MM.1S (cell line): Measurements from ENCODE around the gene SLC29A1.

Experiments
- DNase-seq: peaks from one replicate; pipeline ENCODE4 v3.0.0-alpha.2; 2015
- H2AFZ ChIP-seq: fragments of 300-600 bp; sonication (generic); 2 replicates; pipeline ENCODE4 v1.6.0; 2016; ENCODE audit warnings: antibody characterized with exemption, low read length
- H3F3A ChIP-seq: fragments of 300-600 bp; sonication (generic); 2 replicates; pipeline ENCODE4 v1.6.1; 2016; ENCODE audit warnings: mild to moderate bottlenecking, antibody characterized with exemption, low read length, moderate library complexity, mixed read lengths; ENCODE audit not compliant: insufficient read depth
- H3K27ac ChIP-seq: fragments of 300-600 bp; sonication (generic); 2 replicates; pipeline ENCODE4 v1.5.1; 2016; ENCODE audit warnings: mild to moderate bottlenecking, low read length
- H3K27me3 ChIP-seq: fragments of 300-600 bp; sonication (generic); replicated peaks from 2 replicates; pipeline ENCODE4 v1.6.0; 2016; ENCODE audit warnings: low read length; ENCODE audit not compliant: insufficient read depth
- H3K36me3 ChIP-seq: fragments of 300-600 bp; sonication (generic); replicated peaks from 2 replicates; pipeline ENCODE4 v1.6.1; 2016; ENCODE audit warnings: mild to moderate bottlenecking, low read length, mixed read lengths; ENCODE audit not compliant: insufficient read depth
- H3K4me1 ChIP-seq: fragments of 300-600 bp; sonication (generic); 2 replicates; pipeline ENCODE4 v1.6.1; 2016; ENCODE audit warnings: low read length, mixed read lengths
- H3K4me2 ChIP-seq: fragments of 300-600 bp; sonication (generic); 2 replicates; pipeline ENCODE4 v1.6.0; 2016; ENCODE audit warnings: low read depth, low read length
- H3K4me3 ChIP-seq: fragments of 300-600 bp; sonication (generic); 2 replicates; pipeline ENCODE4 v1.5.1; 2016; ENCODE audit warnings: low read length, mixed read lengths
- H3K79me2 ChIP-seq: fragments of 300-600 bp; sonication (generic); 2 replicates; pipeline ENCODE4 v1.6.1; 2016; ENCODE audit warnings: mixed run types, low read length, mixed read lengths
- H3K9ac ChIP-seq: fragments of 300-600 bp; sonication (generic); 2 replicates; pipeline ENCODE4 v1.6.1; 2016; ENCODE audit warnings: low read length, mixed read lengths
- H3K9me2 ChIP-seq: fragments of 300-600 bp; sonication (generic); replicated peaks from 2 replicates; pipeline ENCODE4 v1.6.1; 2016; ENCODE audit warnings: mild to moderate bottlenecking, low read length, mixed read lengths; ENCODE audit not compliant: insufficient read depth
- H3K9me3 ChIP-seq: fragments of 300-600 bp; sonication (generic); replicated peaks from 2 replicates; pipeline ENCODE4 v1.6.1; 2016; ENCODE audit warnings: mild to moderate bottlenecking, low read length, mixed read lengths; ENCODE audit not compliant: insufficient read depth
- H4K20me1 ChIP-seq: fragments of 300-600 bp; sonication (generic); 2 replicates; pipeline ENCODE4 v1.6.1; 2016; ENCODE audit warnings: mild to moderate bottlenecking, low read length, moderate library complexity, mixed read lengths; ENCODE audit not compliant: insufficient read depth
- CTCF ChIP-seq: fragments of 300-600 bp; sonication (generic); IDR thresholded peaks from 2 replicates; pipeline ENCODE4 v1.5.1; 2016; ENCODE audit warnings: antibody characterized with exemption, low read length, mixed read lengths
- EZH2 ChIP-seq: fragments of 300-600 bp; sonication (generic); optimal IDR thresholded peaks from 2 replicates; pipeline ENCODE3; 2017; ENCODE audit warnings: low read depth, mild to moderate bottlenecking, antibody characterized with exemption, low read length, mixed read lengths
- EZH2phosphoT487 ChIP-seq: fragments of 300-600 bp; sonication (generic); IDR thresholded peaks from 2 replicates; pipeline ENCODE4 v1.6.1; 2018; ENCODE audit warnings: antibody characterized with exemption, low read length

SLC29A1 gene

DNA sequence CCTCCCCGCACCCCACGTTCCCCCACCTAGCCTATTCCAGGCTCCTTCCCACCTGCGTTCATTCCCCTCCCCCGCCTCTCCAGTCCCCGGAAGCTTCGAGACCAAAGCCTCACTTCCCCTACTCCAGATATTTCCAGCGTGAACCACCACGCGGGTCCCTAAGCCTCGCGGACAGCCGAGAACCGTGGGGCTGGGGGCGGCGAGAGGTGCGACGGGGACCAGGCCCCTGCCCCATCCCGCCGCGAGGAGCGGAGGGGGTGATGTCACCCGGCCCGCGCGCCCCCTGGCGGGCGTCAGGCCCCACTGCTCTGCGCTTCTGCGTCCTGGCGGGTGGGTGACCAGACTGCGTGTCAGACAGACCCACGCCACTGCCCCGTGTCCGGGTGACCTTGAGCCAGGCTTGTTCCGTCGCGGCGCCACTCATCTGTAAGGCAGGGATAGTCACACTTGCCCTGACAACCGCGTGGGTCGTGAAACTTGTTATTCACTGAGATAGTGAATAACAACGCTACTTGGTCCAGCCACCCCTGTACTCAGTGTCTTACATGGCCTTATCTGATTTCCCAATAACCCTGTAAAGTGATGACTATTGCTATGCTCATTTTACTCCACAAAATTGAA lies 14.5 kb downstream of the SLC29A1 start:
- no peaks in the 10 kb centered on the region for H4K20me1 ChIP-seq
- DNase-seq, result peak; percentile 69
- H3K27me3 ChIP-seq, result no peaks in the 10 kb centered on the region
- peaks cover 5% of the 10 kb centered on the region for H3K4me1 ChIP-seq
- peak overlapping the region; percentile 42; the same call in 1 of the 2 replicates for H3K27ac ChIP-seq
- H3K4me2 ChIP-seq, result peak overlapping the region; percentile 77
- H3K9me3 ChIP-seq, result no peaks in the 10 kb centered on the region
- H3F3A ChIP-seq, result 0 out of 2 replicates have a peak, but pooled peaks cover 7% of the 10 kb centered on the region
- no peaks in the 10 kb centered on the region for H3K9me2 ChIP-seq
- TF ChIP-seq CTCF (peak; percentile 95), EZH2phosphoT487 (no peak)
- peak overlapping the region; percentile 73 for H2AFZ ChIP-seq
- H3K4me3 ChIP-seq, result peak overlapping the region; percentile 76
- peak overlapping the region; percentile 78 for H3K9ac ChIP-seq
- no peaks in the 10 kb centered on the region for H3K79me2 ChIP-seq
- H3K36me3 ChIP-seq, result no peaks in the 10 kb centered on the region

DNA sequence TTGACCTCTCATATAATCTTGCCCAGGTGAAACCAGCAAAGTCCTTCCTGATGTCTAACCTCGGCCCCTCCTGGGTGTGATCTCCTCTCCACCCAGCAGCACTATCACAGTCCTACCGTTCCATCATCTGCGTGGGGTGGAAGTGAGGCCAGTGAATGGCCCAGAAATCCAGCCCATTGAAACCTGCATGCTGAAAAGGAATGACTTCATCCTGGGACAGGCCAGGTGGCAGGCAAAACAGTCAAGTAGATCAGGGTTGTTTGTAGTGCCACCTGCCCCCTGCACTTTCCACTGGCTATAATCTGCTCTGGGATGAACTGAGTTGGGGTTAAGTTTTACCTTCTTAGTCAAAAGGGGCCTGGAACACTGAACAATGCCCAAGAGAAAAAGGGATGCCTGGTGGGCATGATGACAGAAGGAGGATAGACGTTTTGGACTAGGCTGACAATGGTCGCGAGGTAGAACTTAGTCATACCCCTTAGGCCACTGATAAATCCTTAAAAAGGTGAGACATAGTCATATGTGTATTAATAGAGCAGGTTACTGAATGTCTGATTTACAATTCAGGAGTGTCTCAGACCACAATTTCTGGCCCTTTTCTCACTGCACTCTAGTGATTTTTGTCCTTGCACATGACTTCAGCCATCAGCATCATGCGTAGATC lies 15.4 kb downstream of the SLC29A1 start:
- TF ChIP-seq CTCF (no peak), EZH2phosphoT487 (no peak), EZH2 (no peak)
- Histone ChIP-seq H3K9me3 (no peaks in the 10 kb centered on the region), H4K20me1 (no peaks in the 10 kb centered on the region), H3K27me3 (no peaks in the 10 kb centered on the region), H3K79me2 (no peaks in the 10 kb centered on the region), H2AFZ (no peak overlapping the region), H3K4me1 (peaks cover 5% of the 10 kb centered on the region), H3K36me3 (no peaks in the 10 kb centered on the region), H3K27ac (no peak overlapping the region), H3K9ac (no peak overlapping the region), H3K9me2 (no peaks in the 10 kb centered on the region), H3F3A (0 out of 2 replicates have a peak, but pooled peaks cover 7% of the 10 kb centered on the region), H3K4me3 (no peak overlapping the region), H3K4me2 (no peak overlapping the region)
- no peak for DNase-seq

DNA sequence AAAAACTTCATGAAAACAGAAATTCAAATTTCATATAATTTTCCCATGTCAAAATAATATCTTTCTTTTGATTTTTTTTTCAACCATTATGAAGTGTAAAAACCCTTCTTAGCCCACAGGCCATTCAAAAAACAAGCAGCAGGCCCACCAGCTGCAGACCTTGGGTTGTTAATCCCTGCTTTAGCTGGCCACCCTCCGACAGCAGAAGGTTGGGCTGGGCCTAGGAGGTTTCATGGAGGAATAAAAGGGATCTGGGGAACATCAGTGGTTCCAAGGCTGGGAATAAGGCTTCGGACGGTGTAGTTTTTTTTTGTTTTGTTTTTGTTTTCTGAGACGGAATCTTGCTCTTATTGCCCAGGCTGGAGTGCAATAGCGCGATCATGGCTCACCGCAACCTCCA lies 19.9 kb downstream of the SLC29A1 start:
- H3K9me2 ChIP-seq, result no peaks in the 10 kb centered on the region
- H3K4me1 ChIP-seq, result peaks cover 8% of the 10 kb centered on the region
- H3K9ac ChIP-seq, result no peak overlapping the region
- H3K79me2 ChIP-seq, result peaks cover 22% of the 10 kb centered on the region
- no peak overlapping the region for H3K4me3 ChIP-seq
- no peaks in the 10 kb centered on the region; the same call in 1 of the 2 replicates for H3K36me3 ChIP-seq
- H3K9me3 ChIP-seq, result no peaks in the 10 kb centered on the region
- peaks cover 10% of the 10 kb centered on the region for H4K20me1 ChIP-seq
- no peaks in the 10 kb centered on the region for H3K27me3 ChIP-seq
- DNase-seq, result no peak
- H3F3A ChIP-seq, result peaks cover 20% of the 10 kb centered on the region
- H2AFZ ChIP-seq, result no peak overlapping the region
- no peak overlapping the region for H3K27ac ChIP-seq
- TF ChIP-seq EZH2phosphoT487, result no peak
- TF ChIP-seq CTCF, result no peak
- TF ChIP-seq EZH2, result no peak
- no peak overlapping the region for H3K4me2 ChIP-seq
